H1 (cell line): ENCODE measurements around the gene LRRC14B. TPM values are rescaled to one million over a fixed set of nuclear protein-coding genes. Genes with fewer than 3 reads are reported as not detected.

Source experiments
- CTCF ChIA-PET: fragments of 300-600 bp; sonication (Branson Sonifier 250); formaldehyde crosslinking; loops from one replicate; lab custom pipeline; 2021; ENCODE audit not compliant: partially characterized antibody; lab: Charles Lee
- POLR2A ChIA-PET: fragments of 300-600 bp; sonication (Branson Sonifier 250); formaldehyde crosslinking; loops from one replicate; lab custom pipeline; 2021; ENCODE audit warnings: inconsistent platforms; ENCODE audit not compliant: partially characterized antibody; lab: Charles Lee
- DNase-seq, 2 experiments: peaks; one replicate each; pipeline versions ENCODE4 v3.0.0 to v3.0.0-alpha.2; 2010 to 2022; ENCODE audit warnings: low spot score in 2 of 2, low read depth in 1 of 2, mixed read lengths in 1 of 2
- FAIRE-seq: peaks from 2 replicates; lab custom pipeline; 2011; peaks lifted over from hg19 to GRCh38; lab: Jason Lieb, UNC
- H2AFZ ChIP-seq: 2 replicates; pipeline ENCODE4 v1.8.1; 2012; ENCODE audit warnings: low read length, inconsistent platforms
- H2AK5ac ChIP-seq: 2 replicates; pipeline ENCODE4 v1.6.1; 2013; ENCODE audit warnings: low read depth, low read length
- H2BK120ac ChIP-seq: replicated peaks from 2 replicates; pipeline ENCODE3; 2013; ENCODE audit warnings: low read depth, low read length, inconsistent platforms
- H2BK12ac ChIP-seq: 2 replicates; pipeline ENCODE4 v1.6.1; 2013; ENCODE audit warnings: low read depth, low read length
- H2BK15ac ChIP-seq: 2 replicates; pipeline ENCODE4 v1.6.1; 2013; ENCODE audit warnings: low read length
- H2BK20ac ChIP-seq: 2 replicates; pipeline ENCODE4 v1.6.1; 2013; ENCODE audit warnings: low read length
- H2BK5ac ChIP-seq: 2 replicates; pipeline ENCODE4 v1.6.1; 2013; ENCODE audit warnings: low read depth, low read length
- H3K14ac ChIP-seq: 2 replicates; pipeline ENCODE4 v1.6.1; 2013; ENCODE audit warnings: inconsistent platforms; ENCODE audit not compliant: insufficient read length
- H3K18ac ChIP-seq: 2 replicates; pipeline ENCODE4 v1.6.1; 2013; ENCODE audit warnings: low read length; ENCODE audit errors: extremely low read depth
- H3K23ac ChIP-seq: 2 replicates; pipeline ENCODE4 v1.6.1; 2013; ENCODE audit warnings: inconsistent platforms; ENCODE audit not compliant: insufficient read length
- H3K23me2 ChIP-seq: 2 replicates; pipeline ENCODE4 v1.6.1; 2013; ENCODE audit warnings: low read depth, low read length
- H3K27ac ChIP-seq: 2 replicates; pipeline ENCODE4 v1.6.1; 2011; ENCODE audit warnings: low read depth, low read length, inconsistent platforms
- H3K27me3 ChIP-seq, 4 experiments: replicated peaks in 1 of 4; 1 replicate in 1 of 4; 2 replicates in 3 of 4; pipeline versions ENCODE4 v1.6.1 to v1.8.1; 2011 to 2013; ENCODE audit warnings: low read length in 3 of 4, mild to moderate bottlenecking in 3 of 4, inconsistent platforms in 2 of 4, mixed read lengths in 2 of 4, moderate library complexity in 1 of 4; ENCODE audit not compliant: control insufficient read depth in 3 of 4, insufficient read depth in 3 of 4; ENCODE audit errors: extremely low read depth in 1 of 4
- H3K36me3 ChIP-seq, 4 experiments: 2 replicates each; pipeline versions ENCODE4 v1.6.1 to v1.8.1; 2011 to 2013; ENCODE audit warnings: mild to moderate bottlenecking in 4 of 4, low read length in 3 of 4, moderate library complexity in 2 of 4, control low read depth in 1 of 4, inconsistent platforms in 1 of 4; ENCODE audit not compliant: insufficient read depth in 4 of 4, control insufficient read depth in 2 of 4
- H3K4ac ChIP-seq: replicated peaks from 2 replicates; pipeline ENCODE3; 2013; ENCODE audit warnings: low read length, low read depth, mixed read lengths, inconsistent platforms; ENCODE audit not compliant: insufficient read length
- H3K4me1 ChIP-seq, 4 experiments: replicated peaks in 1 of 4; 1 replicate in 1 of 4; 2 replicates in 3 of 4; pipeline versions ENCODE4 v1.6.1 to v1.8.1; 2011 to 2013; ENCODE audit warnings: low read length in 3 of 4, inconsistent platforms in 2 of 4, mixed read lengths in 1 of 4; ENCODE audit not compliant: insufficient read depth in 4 of 4, control insufficient read depth in 3 of 4
- H3K4me2 ChIP-seq, 2 experiments: 2 replicates each; pipeline versions ENCODE4 v1.6.1 to v1.8.1; 2011 to 2013; ENCODE audit warnings: low read depth in 2 of 2, low read length in 2 of 2, control low read depth in 1 of 2, inconsistent platforms in 1 of 2, mild to moderate bottlenecking in 1 of 2; ENCODE audit not compliant: insufficient read depth in 1 of 2
- H3K4me3 ChIP-seq, 4 experiments: fragments of 200-600, 300-600 bp in 1 of 4; sonication (generic), shearing (Covaris generic), sonication (Bioruptor Twin) in 1 of 4; 2 replicates each; pipeline versions ENCODE4 v1.5.1 to v1.8.1; 2011 to 2016; ENCODE audit warnings: low read length in 4 of 4, low read depth in 3 of 4, control low read depth in 2 of 4, inconsistent platforms in 2 of 4, mild to moderate bottlenecking in 2 of 4, mixed read lengths in 1 of 4, moderate library complexity in 1 of 4; ENCODE audit not compliant: insufficient read depth in 2 of 4; ENCODE audit errors: extremely low read depth in 1 of 4
- H3K56ac ChIP-seq: replicated peaks from 2 replicates; pipeline ENCODE3; 2013; ENCODE audit warnings: low read depth, mild to moderate bottlenecking, mixed read lengths, low read length, inconsistent platforms; ENCODE audit not compliant: insufficient read length
- H3K79me1 ChIP-seq: 2 replicates; pipeline ENCODE4 v1.6.1; 2013; ENCODE audit warnings: low read depth, low read length, control low read depth
- H3K79me2 ChIP-seq, 2 experiments: 2 replicates each; pipeline versions ENCODE4 v1.6.1 to v1.8.1; 2012 to 2013; ENCODE audit warnings: low read length in 2 of 2, mild to moderate bottlenecking in 2 of 2, inconsistent platforms in 1 of 2; ENCODE audit not compliant: insufficient read depth in 2 of 2, control insufficient read depth in 1 of 2
- H3K9ac ChIP-seq, 4 experiments: replicated peaks in 1 of 4; 1 replicate in 1 of 4; 2 replicates in 3 of 4; pipeline versions ENCODE4 v1.6.1 to v1.8.1; 2011 to 2013; ENCODE audit warnings: low read depth in 3 of 4, low read length in 3 of 4, control low read depth in 2 of 4, mild to moderate bottlenecking in 2 of 4, moderate library complexity in 2 of 4, inconsistent platforms in 1 of 4; ENCODE audit errors: extremely low read depth in 1 of 4
- H3K9me3 ChIP-seq, 2 experiments: 2 replicates each; pipeline versions ENCODE4 v1.6.1 to v1.8.1; 2012 to 2013; ENCODE audit warnings: mild to moderate bottlenecking in 2 of 2, moderate library complexity in 2 of 2, control low read depth in 1 of 2, inconsistent platforms in 1 of 2, low read depth in 1 of 2, low read length in 1 of 2, mixed read lengths in 1 of 2; ENCODE audit not compliant: insufficient read depth in 2 of 2
- H4K20me1 ChIP-seq, 2 experiments: replicated peaks in 1 of 2; 2 replicates each; pipeline versions ENCODE3 to v1.8.1; 2011 to 2013; ENCODE audit warnings: inconsistent platforms in 2 of 2, low read length in 2 of 2, mild to moderate bottlenecking in 1 of 2; ENCODE audit not compliant: insufficient read depth in 2 of 2, control insufficient read depth in 1 of 2
- H4K5ac ChIP-seq: 2 replicates; pipeline ENCODE4 v1.6.1; 2013; ENCODE audit warnings: low read length, low read depth, mixed read lengths, inconsistent platforms; ENCODE audit not compliant: insufficient read length
- H4K8ac ChIP-seq: 2 replicates; pipeline ENCODE4 v1.8.0; 2013; ENCODE audit warnings: mild to moderate bottlenecking, moderate library complexity, low read length, inconsistent platforms; ENCODE audit not compliant: insufficient read depth; ENCODE audit errors: extremely low read depth
- H4K91ac ChIP-seq: replicated peaks from 2 replicates; pipeline ENCODE3; 2013; ENCODE audit warnings: low read length, mixed read lengths, inconsistent platforms; ENCODE audit not compliant: insufficient read length
- CHD1 ChIP-seq: IDR thresholded peaks from 2 replicates; pipeline ENCODE4 v1.6.1; 2012; ENCODE audit warnings: low read depth, low read length, improper control_type of control experiment
- CHD2 ChIP-seq: IDR thresholded peaks from 2 replicates; pipeline ENCODE4 v1.6.1; 2012; ENCODE audit warnings: low read length, improper control_type of control experiment
- CTCF ChIP-seq, 3 experiments: IDR thresholded peaks; 1 replicate in 2 of 3; 2 replicates in 1 of 3; pipeline versions ENCODE4 v1.5.1 to v1.6.1; 2011; ENCODE audit warnings: low read length in 3 of 3, mild to moderate bottlenecking in 3 of 3, inconsistent platforms in 2 of 3, low read depth in 1 of 3, moderate library complexity in 1 of 3; ENCODE audit not compliant: insufficient read depth in 1 of 3; ENCODE audit errors: control extremely low read depth in 1 of 3
- EP300 ChIP-seq, 2 experiments: IDR thresholded peaks; 1 replicate in 1 of 2; 2 replicates in 1 of 2; pipeline ENCODE4 v1.6.1; 2011 to 2012; ENCODE audit warnings: low read depth in 2 of 2, low read length in 2 of 2, mild to moderate bottlenecking in 2 of 2, borderline replicate concordance in 1 of 2, inconsistent platforms in 1 of 2, moderate library complexity in 1 of 2
- RAD21 ChIP-seq, 2 experiments: IDR thresholded peaks in 1 of 2; conservative IDR thresholded peaks in 1 of 2; 2 replicates each; pipeline ENCODE4 v1.6.1; 2011; ENCODE audit warnings: low read depth in 2 of 2, low read length in 2 of 2, improper control_type of control experiment in 1 of 2, inconsistent platforms in 1 of 2, mild to moderate bottlenecking in 1 of 2, moderate library complexity in 1 of 2
- RBBP5 ChIP-seq: IDR thresholded peaks from 2 replicates; pipeline ENCODE4 v1.7.1; 2012; ENCODE audit warnings: low read depth, mild to moderate bottlenecking, inconsistent platforms, low read length, moderate library complexity, borderline replicate concordance
- RFX5 ChIP-seq: IDR thresholded peaks from 2 replicates; pipeline ENCODE4 v1.6.1; 2011; ENCODE audit warnings: low read depth, low read length, improper control_type of control experiment, borderline replicate concordance
- SP1 ChIP-seq: IDR thresholded peaks from 2 replicates; pipeline ENCODE4 v1.6.1; 2011; ENCODE audit warnings: low read depth, low read length
- TBP ChIP-seq: IDR thresholded peaks from 2 replicates; pipeline ENCODE4 v1.6.1; 2011; ENCODE audit warnings: low read depth, low read length, improper control_type of control experiment
- WGBS, 2 experiments: shearing (Covaris generic) in 1 of 2; methylation state at CpG; one replicate each; pipeline versions ENCODE4 v1.1.6 to v1.1.7; 2013 to 2015; ENCODE audit warnings: low lambda C conversion rate in 2 of 2, mixed read lengths in 2 of 2, inconsistent platforms in 1 of 2, low coverage in 1 of 2, missing lambda C conversion rate in 1 of 2; ENCODE audit not compliant: insufficient replicate concordance in 2 of 2, insufficient coverage in 1 of 2, insufficient read length in 1 of 2; ENCODE audit errors: extremely low coverage in 1 of 2, missing lambda C conversion rate in 1 of 2; 5-methylcytosine and 5-hydroxymethylcytosine counted together
- polyA plus RNA-seq, 7 experiments: library from polyadenylated mRNA; depleted of rRNA in 3 of 7; stranded (reverse) in 5 of 7; unstranded in 2 of 7; fragments of >200 nt in 5 of 7; fragments of 200-250 nt in 2 of 7; gene quantifications; 1 replicate in 5 of 7; 2 replicates in 1 of 7; 4 replicates in 1 of 7; pipeline versions ENCODE4 v1.2.1 to v1.2.3, GENCODE V29; 2011 to 2013; ENCODE audit warnings: missing spikeins in 2 of 7, mixed read lengths in 2 of 7
- total RNA-seq: library from RNA; stranded (reverse); fragmentation: NEBNext Ultra II Directional; extraction: Animal tissue kit (Norgen Biotek cat#: 25700); gene quantifications from 2 replicates; pipeline ENCODE4 v1.2.1, GENCODE V29; 2021

Gene LRRC14B
- total and polyA plus RNA-seq, 2 of the 8 experiments (the other 6 are each of a cell fraction or from before 2014, with no cell fraction given) = not detected

- WGBS, 2 experiments = 89% methylated on average over 14 of the region's 17 CpGs; no CpG with 5 or more reads in 1 of the 2 experiments
- FAIRE-seq = no peak
- no peak overlapping the region for H3K14ac ChIP-seq
- no peak overlapping the region for H2AK5ac ChIP-seq
- H3K27ac ChIP-seq = no peak overlapping the region
- H2BK12ac ChIP-seq = no peak overlapping the region
- H3K79me1 ChIP-seq = no peaks in the 10 kb centered on the region; the same call in 1 of the 2 replicates
- no peak overlapping the region for H4K8ac ChIP-seq
- peaks cover 0 to 2% (median 0%) of the 10 kb centered on the region in 4 experiments; a peak in 2 of 7 replicates for H3K4me1 ChIP-seq
- peak in 1 of 2 experiments; percentile 41 for DNase-seq
- no peak overlapping the region for H4K91ac ChIP-seq
- H2BK20ac ChIP-seq = no peak overlapping the region
- H2AFZ ChIP-seq = no peak overlapping the region
- H3K9ac ChIP-seq = no peak overlapping the region
- peaks cover 14 to 77% (median 29%) of the 10 kb centered on the region in 4 experiments; a peak in 7 of 8 replicates for H3K36me3 ChIP-seq
- ChIA-PET CTCF (interaction anchor here (0.6 to 1.0 kb wide), 3 partner anchors 38 to 67 kb away, joined by 3 read pairs; no protein-coding TSS in a partner anchor), POLR2A (interaction anchor here (1.0 to 4.2 kb wide), 6 partner anchors 11 to 99 kb away, joined by 3 to 15 read pairs (median 4); no protein-coding TSS in a partner anchor)
- H2BK5ac ChIP-seq = no peak overlapping the region
- no peak overlapping the region for H3K56ac ChIP-seq
- no peak overlapping the region for H3K18ac ChIP-seq
- H3K4me3 ChIP-seq = no peak overlapping the region
- H3K4ac ChIP-seq = no peak overlapping the region
- no peak overlapping the region for H2BK15ac ChIP-seq
- no peak overlapping the region for H3K23ac ChIP-seq
- no peaks in the 10 kb centered on the region for H3K27me3 ChIP-seq
- H4K20me1 ChIP-seq = peaks cover 0 to 1% of the 10 kb centered on the region in 2 experiments
- H2BK120ac ChIP-seq = no peak overlapping the region
- H3K4me2 ChIP-seq = no peak overlapping the region
- H3K9me3 ChIP-seq = no peaks in the 10 kb centered on the region
- no peaks in the 10 kb centered on the region for H3K23me2 ChIP-seq
- no peaks in the 10 kb centered on the region for H3K79me2 ChIP-seq
- no peak overlapping the region for H4K5ac ChIP-seq
- TF ChIP-seq RAD21 (IDR thresholded peaks at IDR 0.05 in 1 of 2, conservative IDR thresholded peaks at IDR 0.05 in 1 of 2; ENCODE audit: low read depth in 2 of 2, low read length in 2 of 2) (no peak), RFX5 (no peak), CHD2 (no peak), TBP (no peak), CTCF (IDR thresholded peaks at IDR 0.05; ENCODE audit: control extremely low read depth in 1 of 3, insufficient read depth in 1 of 3, low read depth in 1 of 3, low read length in 3 of 3) (no peak), EP300 (IDR thresholded peaks at IDR 0.05; ENCODE audit: borderline replicate concordance in 1 of 2, low read depth in 2 of 2, low read length in 2 of 2) (no peak), RBBP5 (no peak), CHD1 (no peak), SP1 (no peak)
Observed at GRCh38 chr5:156411-157072, 34.8 kb upstream of the LRRC14B start.
